Caco-2 (cell line): Measurements from ENCODE around the gene SNRNP27. TPM values are rescaled to one million over a fixed set of nuclear protein-coding genes. Genes with fewer than 3 reads are reported as not detected.

Source experiments
- BruUV-seq: library from RNA; stranded (reverse); fragments of 400-500 nt; replicated peaks from 2 replicates; lab custom pipeline; 2021; lab: Mats Ljungman, UMichigan
- CTCF ChIA-PET: fragments of 300-600 bp; sonication (Branson Sonifier 250); formaldehyde crosslinking; loops from one replicate; lab custom pipeline; 2022; ENCODE audit warnings: antibody characterized with exemption; lab: Charles Lee
- POLR2A ChIA-PET: fragments of 300-600 bp; sonication (Branson Sonifier 250); formaldehyde crosslinking; loops from one replicate; lab custom pipeline; 2022; ENCODE audit warnings: antibody characterized with exemption; lab: Charles Lee
- DNase-seq, 2 experiments: peaks; one replicate each; pipeline versions ENCODE4 v3.0.0 to v3.0.0-alpha.2; 2020 to 2022
- H3K27me3 ChIP-seq: replicated peaks from 2 replicates; pipeline ENCODE4 v1.6.0; 2011; ENCODE audit warnings: low read length; ENCODE audit not compliant: control insufficient read depth, insufficient read depth
- H3K36me3 ChIP-seq: 2 replicates; pipeline ENCODE4 v1.5.1; 2011; ENCODE audit warnings: low read length; ENCODE audit not compliant: control insufficient read depth, insufficient read depth
- H3K4me1 ChIP-seq: fragments of 250-450 bp; sonication (Bioruptor Pico); 2 replicates; pipeline ENCODE4 v1.5.1; 2020; ENCODE audit warnings: mild to moderate bottlenecking
- H3K4me3 ChIP-seq: 2 replicates; pipeline ENCODE4 v1.5.1; 2011; ENCODE audit warnings: low read depth, mild to moderate bottlenecking, control low read depth, low read length
- H3K9me3 ChIP-seq: fragments of 250-450 bp; sonication (Bioruptor Pico); 2 replicates; pipeline ENCODE4 v1.5.1; 2020; ENCODE audit warnings: mild to moderate bottlenecking, moderate library complexity
- H3K27ac Mint-ChIP-seq: one replicate; pipeline ENCODE4 v1.8.0; 2022; ENCODE audit warnings: mixed read lengths; ENCODE audit not compliant: unreplicated experiment
- H3K27me3 Mint-ChIP-seq: one replicate; pipeline ENCODE4 v1.8.0; 2022; ENCODE audit warnings: mixed read lengths; ENCODE audit not compliant: insufficient read depth, unreplicated experiment
- H3K36me3 Mint-ChIP-seq: one replicate; pipeline ENCODE4 v1.8.0; 2022; ENCODE audit warnings: mild to moderate bottlenecking, mixed read lengths; ENCODE audit not compliant: insufficient read depth, unreplicated experiment
- H3K4me1 Mint-ChIP-seq: one replicate; pipeline ENCODE4 v1.8.0; 2022; ENCODE audit warnings: low read depth, mixed read lengths; ENCODE audit not compliant: unreplicated experiment
- H3K4me3 Mint-ChIP-seq: one replicate; pipeline ENCODE4 v1.8.0; 2022; ENCODE audit warnings: mild to moderate bottlenecking, moderate library complexity, mixed read lengths; ENCODE audit not compliant: unreplicated experiment
- H3K9me3 Mint-ChIP-seq: one replicate; pipeline ENCODE4 v1.8.0; 2022; ENCODE audit warnings: mixed read lengths; ENCODE audit not compliant: unreplicated experiment
- CTCF ChIP-seq, 2 experiments: fragments of 200-600 bp in 1 of 2; IDR thresholded peaks; 1 replicate in 1 of 2; 2 replicates in 1 of 2; pipeline versions ENCODE4 v1.5.1 to v1.8.0; 2011 to 2022; ENCODE audit warnings: antibody characterized with exemption in 1 of 2, control low read depth in 1 of 2, inconsistent platforms in 1 of 2, low read depth in 1 of 2, low read length in 1 of 2, mild to moderate bottlenecking in 1 of 2, moderate library complexity in 1 of 2; ENCODE audit not compliant: insufficient read depth in 1 of 2, severe bottlenecking in 1 of 2, unreplicated experiment in 1 of 2
- intact Hi-C: fragments of 100-400 bp; cut with micrococcal nuclease; formaldehyde crosslinking; loops from one replicate; pipeline ENCODE4 v1.10.0; 2022; ENCODE audit not compliant: unreplicated experiment
- total RNA-seq: library from RNA; stranded (reverse); gene quantifications from 2 replicates; pipeline ENCODE4 v1.2.3, GENCODE V29; 2022

The SNRNP27 gene
- total RNA-seq, 1 experiment from 2014 or later = 49.7 TPM

DNA sequence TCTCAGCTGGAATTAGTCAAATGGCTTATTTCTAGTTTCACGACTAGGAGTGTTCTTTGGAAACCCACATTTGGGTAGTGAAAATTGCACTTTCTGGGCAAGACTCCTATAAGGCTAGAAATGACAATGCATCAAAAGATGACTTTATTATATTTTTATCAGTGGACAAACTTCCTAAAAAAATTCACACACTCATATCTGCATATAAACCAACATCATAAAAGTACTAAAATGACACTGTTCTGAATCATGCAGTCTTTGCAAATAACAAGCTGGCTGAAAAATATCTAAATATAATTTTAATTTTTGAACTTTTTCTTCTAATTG, 38.8 kb downstream of the SNRNP27 start:
- no peak for DNase-seq
- no peak overlapping the region for H3K4me3 ChIP-seq
- no peaks in the 10 kb centered on the region for H3K9me3 Mint-ChIP-seq
- TF ChIP-seq CTCF (IDR thresholded peaks at IDR 0.05; ENCODE audit: insufficient read depth in 1 of 2, low read depth in 1 of 2, low read length in 1 of 2, severe bottlenecking in 1 of 2, unreplicated experiment in 1 of 2) = no peak
- BruUV-seq = no TSS peak
- H3K36me3 Mint-ChIP-seq = peaks cover 17% of the 10 kb centered on the region
- intact Hi-C loops = no loop called here
- POLR2A ChIA-PET = interaction anchor here (2.8 kb wide), 1 partner anchor 18 kb away, joined by 54 read pairs; the partner anchor contains the start of gene MXD1
- no peak overlapping the region for H3K27ac Mint-ChIP-seq
- H3K36me3 ChIP-seq = peaks cover 4% of the 10 kb centered on the region
- H3K4me3 Mint-ChIP-seq = no peak overlapping the region
- peaks cover 23% of the 10 kb centered on the region for H3K4me1 ChIP-seq
- H3K27me3 ChIP-seq = no peaks in the 10 kb centered on the region
- no peaks in the 10 kb centered on the region for H3K27me3 Mint-ChIP-seq
- H3K4me1 Mint-ChIP-seq = peaks cover 31% of the 10 kb centered on the region
- CTCF ChIA-PET = no interaction called here
- H3K9me3 ChIP-seq = no peaks in the 10 kb centered on the region

- H3K4me1 Mint-ChIP-seq = peaks cover 31% of the 10 kb centered on the region
- POLR2A ChIA-PET = interaction anchor here (0.5 to 2.8 kb wide), 2 partner anchors 19 to 40 kb away, joined by 3 to 54 read pairs; partner anchors contain the start of genes MXD1 and SNRNP27
These were observed 39.6 kb downstream of the SNRNP27 start for GRCh38 chr2:69933254-69933828.

More at GRCh38 chr2:69933254-69933828, 39.6 kb downstream of the SNRNP27 start:
- CTCF ChIA-PET = interaction anchor here (1.0 to 2.1 kb wide), 2 partner anchors 19 to 138 kb away, joined by 5 to 16 read pairs; partner anchors contain the start of gene MXD1
- H3K36me3 Mint-ChIP-seq = peaks cover 25% of the 10 kb centered on the region
- TF ChIP-seq CTCF (IDR thresholded peaks at IDR 0.05; ENCODE audit: insufficient read depth in 1 of 2, low read depth in 1 of 2, low read length in 1 of 2, severe bottlenecking in 1 of 2, unreplicated experiment in 1 of 2) = no peak
- H3K9me3 Mint-ChIP-seq = no peaks in the 10 kb centered on the region
- H3K4me3 Mint-ChIP-seq = no peak overlapping the region
- H3K4me1 ChIP-seq = peaks cover 23% of the 10 kb centered on the region
- BruUV-seq = no TSS peak
- intact Hi-C loops = no loop called here
- H3K9me3 ChIP-seq = no peaks in the 10 kb centered on the region
- peaks cover 4% of the 10 kb centered on the region for H3K36me3 ChIP-seq
- no peak overlapping the region for H3K4me3 ChIP-seq
- no peak for DNase-seq
- H3K27me3 ChIP-seq = no peaks in the 10 kb centered on the region
- H3K27ac Mint-ChIP-seq = peak overlapping the region; percentile 82
- no peaks in the 10 kb centered on the region for H3K27me3 Mint-ChIP-seq
